Measurements from ENCODE around the gene SIX2.

Gene SIX2

GRCh38 chr2:44975571-44976450, 33.4 kb downstream of the SIX2 start:
- Histone ChIP-seq H3K27ac (no peak overlapping the region), H3K4me3 (no peak overlapping the region)
- no peak for DNase-seq (ENCODE audit: low spot score)
- no peak for TF ChIP-seq CTCF (IDR thresholded peaks at IDR 0.05)

- no peak for DNase-seq (ENCODE audit: low spot score)
- no peak for TF ChIP-seq CTCF (IDR thresholded peaks at IDR 0.05)
- H3K4me3 ChIP-seq: no peak overlapping the region
- H3K27ac ChIP-seq: no peak overlapping the region
Measured at GRCh38 chr2:44974064-44974715, 35.1 kb downstream of the SIX2 start.

GRCh38 chr2:44972771-44973535, 36.3 kb downstream of the SIX2 start:
- H3K4me3 ChIP-seq: no peak overlapping the region
- no peak overlapping the region for H3K27ac ChIP-seq
- TF ChIP-seq CTCF (IDR thresholded peaks at IDR 0.05): no peak
- DNase-seq (ENCODE audit: low spot score): no peak

- no peak for DNase-seq (ENCODE audit: low spot score)
- TF ChIP-seq CTCF (IDR thresholded peaks at IDR 0.05): no peak
- no peak overlapping the region for H3K27ac ChIP-seq
- H3K4me3 ChIP-seq: no peak overlapping the region
Measured at GRCh38 chr2:44970846-44971450, 38.3 kb downstream of the SIX2 start.

GRCh38 chr2:44969936-44970335, 39.3 kb downstream of the SIX2 start:
- Histone ChIP-seq H3K4me3 (no peak overlapping the region), H3K27ac (no peak overlapping the region)
- no peak for DNase-seq (ENCODE audit: low spot score)
- no peak for TF ChIP-seq CTCF (IDR thresholded peaks at IDR 0.05)

GRCh38 chr2:44967727-44968432, 41.4 kb downstream of the SIX2 start:
- DNase-seq (ENCODE audit: low spot score): no peak
- TF ChIP-seq CTCF (IDR thresholded peaks at IDR 0.05): no peak
- Histone ChIP-seq H3K27ac (no peak overlapping the region), H3K4me3 (no peak overlapping the region)
